Measurements from ENCODE around the gene CDA. TPM values are rescaled to one million over a fixed set of nuclear protein-coding genes. Genes with fewer than 3 reads are reported as not detected.

CDA gene
- total and polyA plus RNA-seq, 2 donors (not counting 3 experiments of a cell fraction or from before 2014, with no cell fraction given) = 0.35 to 1.9 TPM

- Histone ChIP-seq H3K4me3 (replicated peaks in 1 of 3; ENCODE audit: insufficient read depth in 1 of 3, low read depth in 1 of 3, low read length in 3 of 3) (no peak overlapping the region), H3K79me2 (ENCODE audit: control insufficient read depth, insufficient read depth, low read length) (peaks cover 4% of the 10 kb centered on the region), H2AFZ (ENCODE audit: low read depth, low read length) (no peak overlapping the region), H3K9ac (replicated peaks; ENCODE audit: extremely low read depth, insufficient read depth, low read length) (no peak overlapping the region), H3K9me1 (replicated peaks; ENCODE audit: control insufficient read depth, extremely low read depth, insufficient read depth, low read length) (no peaks in the 10 kb centered on the region), H3K4me1 (ENCODE audit: control insufficient read depth, extremely low read depth, insufficient read depth, low read length) (no peaks in the 10 kb centered on the region), H3K9me3 (replicated peaks; ENCODE audit: control insufficient read depth, insufficient read depth, low read length) (no peaks in the 10 kb centered on the region), H3K27ac (ENCODE audit: insufficient read depth, low read depth, low read length) (no peak overlapping the region), H3K27me3 (ENCODE audit: control insufficient read depth in 2 of 2, insufficient read depth in 2 of 2, low read length in 2 of 2) (no peaks in the 10 kb centered on the region), H3K4me2 (ENCODE audit: insufficient read depth, low read length) (no peak overlapping the region), H4K20me1 (replicated peaks; ENCODE audit: control insufficient read depth, extremely low read depth, insufficient read depth, low read length) (no peaks in the 10 kb centered on the region), H3K36me3 (ENCODE audit: control insufficient read depth in 2 of 2, extremely low read depth in 1 of 2, insufficient read depth in 2 of 2, low read length in 2 of 2) (peaks cover 17 to 62% of the 10 kb centered on the region in 2 experiments)
- BruUV-seq (replicated peaks) = TSS peak; percentile 47
- POLR2A ChIA-PET = no interaction called here
- intact Hi-C loops (cut with micrococcal nuclease) (no loop called here), dilution Hi-C loops (cut with MboI; ENCODE audit: extremely low pct_ligation_motif_present, low sequenced_read_pairs) (no loop called here)
- FAIRE-seq (no peak), DNase-seq (ENCODE audit: low read depth, low spot score) (no peak)
- no peak for TF ChIP-seq JUN (IDR thresholded peaks at IDR 0.05; ENCODE audit: borderline replicate concordance, insufficient read depth, insufficient read length, low read depth)
- TF ChIP-seq FOS (IDR thresholded peaks at IDR 0.05; ENCODE audit: borderline replicate concordance, insufficient read depth, low read length) = no peak
- no peak for TF ChIP-seq POLR2A (IDR thresholded peaks at IDR 0.05; ENCODE audit: low read depth, low read length)
- no peak for TF ChIP-seq MYC (IDR thresholded peaks at IDR 0.05; ENCODE audit: low read depth, low read length)
- no peak for TF ChIP-seq EZH2 (IDR thresholded peaks at IDR 0.05; ENCODE audit: borderline replicate concordance, low read depth, low read length, severe bottlenecking)
- TF ChIP-seq GATA2 (IDR thresholded peaks at IDR 0.05; ENCODE audit: insufficient read depth, insufficient read length, low read depth, low read length) = no peak
- CTCF ChIA-PET = no interaction called here
These were observed 63.4 kb downstream of the CDA start for GRCh38 chr1:20652300-20652699.

GRCh38 chr1:20654104-20654690 lies 65.3 kb downstream of the CDA start:
- H3K79me2 ChIP-seq (ENCODE audit: control insufficient read depth, insufficient read depth, low read length) = peaks cover 19% of the 10 kb centered on the region
- FAIRE-seq = no peak
- no TSS peak for BruUV-seq (replicated peaks)
- H3K9me3 ChIP-seq (replicated peaks; ENCODE audit: control insufficient read depth, insufficient read depth, low read length) = no peaks in the 10 kb centered on the region
- no peaks in the 10 kb centered on the region for H3K27me3 ChIP-seq (ENCODE audit: control insufficient read depth in 2 of 2, insufficient read depth in 2 of 2, low read length in 2 of 2)
- no peak overlapping the region for H3K9ac ChIP-seq (replicated peaks; ENCODE audit: extremely low read depth, insufficient read depth, low read length)
- POLR2A ChIA-PET = no interaction called here
- TF ChIP-seq JUN (IDR thresholded peaks at IDR 0.05; ENCODE audit: borderline replicate concordance, insufficient read depth, insufficient read length, low read depth) (no peak), MYC (IDR thresholded peaks at IDR 0.05; ENCODE audit: low read depth, low read length) (no peak), EZH2 (IDR thresholded peaks at IDR 0.05; ENCODE audit: borderline replicate concordance, low read depth, low read length, severe bottlenecking) (no peak), MAX (IDR thresholded peaks at IDR 0.05; ENCODE audit: insufficient read depth, insufficient read length) (no peak), POLR2A (IDR thresholded peaks at IDR 0.05; ENCODE audit: low read depth, low read length) (no peak), CTCF (IDR thresholded peaks at IDR 0.05; ENCODE audit: extremely low read depth in 1 of 2, insufficient read depth in 1 of 2, low read depth in 1 of 2, low read length in 2 of 2) (no peak), FOS (IDR thresholded peaks at IDR 0.05; ENCODE audit: borderline replicate concordance, insufficient read depth, low read length) (no peak), GATA2 (IDR thresholded peaks at IDR 0.05; ENCODE audit: insufficient read depth, insufficient read length, low read depth, low read length) (no peak), POLR2AphosphoS5 (IDR thresholded peaks at IDR 0.05; ENCODE audit: insufficient read depth, low read depth, low read length) (no peak)
- dilution Hi-C loops (cut with MboI; ENCODE audit: extremely low pct_ligation_motif_present, low sequenced_read_pairs) (no loop called here), intact Hi-C loops (cut with micrococcal nuclease) (no loop called here)
- H4K20me1 ChIP-seq (replicated peaks; ENCODE audit: control insufficient read depth, extremely low read depth, insufficient read depth, low read length) = no peaks in the 10 kb centered on the region
- no peak overlapping the region for H3K27ac ChIP-seq (ENCODE audit: insufficient read depth, low read depth, low read length)
- no peak overlapping the region for H3K4me2 ChIP-seq (ENCODE audit: insufficient read depth, low read length)
- no peak for DNase-seq (ENCODE audit: low read depth, low spot score)
- peaks cover 19 to 62% of the 10 kb centered on the region in 2 experiments for H3K36me3 ChIP-seq (ENCODE audit: control insufficient read depth in 2 of 2, extremely low read depth in 1 of 2, insufficient read depth in 2 of 2, low read length in 2 of 2)
- H3K4me3 ChIP-seq (replicated peaks in 1 of 3; ENCODE audit: insufficient read depth in 1 of 3, low read depth in 1 of 3, low read length in 3 of 3) = no peak overlapping the region
- CTCF ChIA-PET = no interaction called here
- H2AFZ ChIP-seq (ENCODE audit: low read depth, low read length) = no peak overlapping the region
- H3K9me1 ChIP-seq (replicated peaks; ENCODE audit: control insufficient read depth, extremely low read depth, insufficient read depth, low read length) = no peaks in the 10 kb centered on the region
- H3K4me1 ChIP-seq (ENCODE audit: control insufficient read depth, extremely low read depth, insufficient read depth, low read length) = no peaks in the 10 kb centered on the region
